ENCODE measurements around the gene CPM. TPM values are rescaled to one million over a fixed set of nuclear protein-coding genes. Genes with fewer than 3 reads are reported as not detected.

Gene CPM
- total RNA-seq, 4 donors from 2014 or later = 30.2 to 51.9 (median 35.0) TPM

DNA sequence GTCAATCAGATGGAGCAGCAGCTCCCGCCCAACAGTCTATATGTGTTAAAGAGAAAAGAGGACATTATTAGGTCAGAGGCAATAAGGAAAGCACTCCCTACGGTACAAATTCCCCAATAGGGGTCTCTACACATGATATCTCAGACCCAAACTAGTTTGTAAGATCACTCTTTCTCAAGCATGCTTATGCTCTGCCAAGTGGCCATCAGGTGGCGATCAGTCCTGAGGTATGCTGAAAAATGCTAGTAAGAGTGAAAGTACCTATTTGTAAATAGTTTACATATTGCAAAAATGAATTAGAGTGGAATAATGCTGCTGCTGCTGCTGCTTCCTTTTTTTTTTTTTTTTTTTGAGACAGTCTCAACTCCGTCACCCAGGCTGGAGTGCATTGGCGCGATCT lies 61.0 kb downstream of the CPM start:
- intact Hi-C loops (cut with DNase I) = no loop called here
- Histone ChIP-seq H3K36me3 (peaks cover 0 to 31% (median 9%) of the 10 kb centered on the region in 4 donors), H3K4me3 (no peak overlapping the region), H3K9me3 (no peaks in the 10 kb centered on the region), H3K27ac (replicated peaks in 1 of 4) (no peak overlapping the region), H3K4me1 (no peaks in the 10 kb centered on the region), H3K27me3 (no peaks in the 10 kb centered on the region)
- no peak for DNase-seq (ENCODE audit: extremely low spot score)
- WGBS = 83% methylated on average over 6 of the region's 6 CpGs
- TF ChIP-seq POLR2AphosphoS5 (IDR thresholded peaks at IDR 0.05) = no peak
- no peak for TF ChIP-seq POLR2A (IDR thresholded peaks at IDR 0.05; ENCODE audit: low read depth)
- TF ChIP-seq, protein P1, sequence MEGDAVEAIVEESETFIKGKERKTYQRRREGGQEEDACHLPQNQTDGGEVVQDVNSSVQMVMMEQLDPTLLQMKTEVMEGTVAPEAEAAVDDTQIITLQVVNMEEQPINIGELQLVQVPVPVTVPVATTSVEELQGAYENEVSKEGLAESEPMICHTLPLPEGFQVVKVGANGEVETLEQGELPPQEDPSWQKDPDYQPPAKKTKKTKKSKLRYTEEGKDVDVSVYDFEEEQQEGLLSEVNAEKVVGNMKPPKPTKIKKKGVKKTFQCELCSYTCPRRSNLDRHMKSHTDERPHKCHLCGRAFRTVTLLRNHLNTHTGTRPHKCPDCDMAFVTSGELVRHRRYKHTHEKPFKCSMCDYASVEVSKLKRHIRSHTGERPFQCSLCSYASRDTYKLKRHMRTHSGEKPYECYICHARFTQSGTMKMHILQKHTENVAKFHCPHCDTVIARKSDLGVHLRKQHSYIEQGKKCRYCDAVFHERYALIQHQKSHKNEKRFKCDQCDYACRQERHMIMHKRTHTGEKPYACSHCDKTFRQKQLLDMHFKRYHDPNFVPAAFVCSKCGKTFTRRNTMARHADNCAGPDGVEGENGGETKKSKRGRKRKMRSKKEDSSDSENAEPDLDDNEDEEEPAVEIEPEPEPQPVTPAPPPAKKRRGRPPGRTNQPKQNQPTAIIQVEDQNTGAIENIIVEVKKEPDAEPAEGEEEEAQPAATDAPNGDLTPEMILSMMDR (IDR thresholded peaks at IDR 0.05) = no peak
- no peak for TF ChIP-seq EP300 (IDR thresholded peaks at IDR 0.05)

DNA sequence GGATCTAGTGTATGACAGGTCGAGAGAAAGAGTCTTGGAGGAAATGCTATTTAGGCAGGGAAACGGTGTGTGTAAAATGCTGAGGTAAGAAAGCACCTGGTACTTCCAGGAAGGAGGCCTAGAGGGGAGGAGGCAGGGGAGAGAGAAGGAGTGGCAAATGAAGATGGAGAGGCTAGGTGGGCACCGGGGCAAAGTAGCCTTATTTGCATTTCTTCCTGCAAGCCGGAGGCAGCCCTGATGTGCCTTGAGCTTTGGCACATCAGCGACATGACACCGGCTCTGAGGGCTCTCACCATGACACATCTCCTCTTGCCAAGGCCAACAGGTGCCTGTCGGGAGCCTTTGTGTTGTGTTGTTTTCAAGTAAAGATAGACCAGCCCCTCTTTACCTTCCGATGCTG lies 61.6 kb downstream of the CPM start:
- H3K4me3 ChIP-seq = no peak overlapping the region
- no peak for DNase-seq (ENCODE audit: extremely low spot score)
- no peaks in the 10 kb centered on the region for H3K9me3 ChIP-seq
- no peak overlapping the region for H3K27ac ChIP-seq (replicated peaks in 1 of 4)
- no peaks in the 10 kb centered on the region for H3K27me3 ChIP-seq
- WGBS = 85% methylated on average over 8 of the region's 8 CpGs
- intact Hi-C loops (cut with DNase I) = no loop called here
- peaks cover 0 to 31% (median 10%) of the 10 kb centered on the region in 4 donors for H3K36me3 ChIP-seq
- no peaks in the 10 kb centered on the region for H3K4me1 ChIP-seq
- TF ChIP-seq, protein P1 (IDR thresholded peaks at IDR 0.05) = no peak
- TF ChIP-seq POLR2AphosphoS5 (IDR thresholded peaks at IDR 0.05) (no peak), EP300 (IDR thresholded peaks at IDR 0.05) (no peak), POLR2A (IDR thresholded peaks at IDR 0.05; ENCODE audit: low read depth) (no peak)

DNA sequence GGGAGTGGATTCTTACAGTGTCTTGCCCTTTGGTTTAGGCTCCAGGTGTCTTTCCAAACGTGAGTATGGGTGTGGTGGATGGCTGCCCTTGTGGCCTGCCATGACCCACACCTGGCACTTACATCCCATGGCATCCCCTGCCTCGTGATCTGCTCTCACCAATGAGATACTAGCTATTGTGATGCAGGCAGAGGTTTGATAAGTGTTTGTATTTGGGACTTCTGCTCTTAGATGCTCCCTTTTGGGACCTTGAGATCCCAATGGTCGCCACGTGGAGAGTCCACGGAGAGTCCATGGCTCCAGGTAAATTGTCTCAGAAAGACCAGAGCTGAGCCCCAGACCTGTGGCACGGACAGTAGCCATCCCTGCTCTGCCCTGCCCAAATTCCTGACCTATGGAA lies 62.5 kb downstream of the CPM start:
- no peaks in the 10 kb centered on the region for H3K27me3 ChIP-seq
- WGBS = 92% methylated on average over 6 of the region's 6 CpGs
- no peak overlapping the region for H3K27ac ChIP-seq (replicated peaks in 1 of 4)
- no peaks in the 10 kb centered on the region for H3K9me3 ChIP-seq
- no peak overlapping the region for H3K4me3 ChIP-seq
- no peak for DNase-seq (ENCODE audit: extremely low spot score)
- no peaks in the 10 kb centered on the region for H3K4me1 ChIP-seq
- H3K36me3 ChIP-seq = peaks cover 0 to 31% (median 11%) of the 10 kb centered on the region in 4 donors
- TF ChIP-seq, protein P1 (IDR thresholded peaks at IDR 0.05) = no peak
- TF ChIP-seq EP300 (IDR thresholded peaks at IDR 0.05) = no peak
- no peak for TF ChIP-seq POLR2A (IDR thresholded peaks at IDR 0.05; ENCODE audit: low read depth)
- no peak for TF ChIP-seq POLR2AphosphoS5 (IDR thresholded peaks at IDR 0.05)
- intact Hi-C loops (cut with DNase I) = no loop called here

DNA sequence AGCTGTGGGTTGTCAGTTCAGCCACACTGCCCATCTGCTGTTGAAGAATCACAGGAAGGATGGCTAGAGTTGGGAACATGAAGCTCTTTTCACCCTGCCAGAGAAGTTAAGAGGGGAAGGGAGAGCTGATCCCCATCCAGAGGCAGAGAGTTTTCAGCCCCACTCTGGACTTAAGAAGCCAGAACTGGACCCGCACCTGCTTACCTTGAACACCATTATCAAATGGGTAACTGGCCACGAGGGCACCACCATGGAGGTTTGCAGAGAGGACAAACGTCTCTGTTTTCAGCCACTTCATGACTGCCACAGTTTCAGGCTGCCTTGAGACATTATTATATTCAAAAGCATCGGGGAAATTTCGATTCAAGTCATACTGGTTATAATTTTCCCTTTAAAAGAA lies 63.0 kb downstream of the CPM start:
- H3K36me3 ChIP-seq = peaks cover 0 to 31% (median 11%) of the 10 kb centered on the region in 4 donors
- H3K27me3 ChIP-seq = no peaks in the 10 kb centered on the region
- DNase-seq (ENCODE audit: extremely low spot score) = no peak
- no peak overlapping the region for H3K27ac ChIP-seq (replicated peaks in 1 of 4)
- H3K4me3 ChIP-seq = no peak overlapping the region
- H3K9me3 ChIP-seq = no peaks in the 10 kb centered on the region
- TF ChIP-seq, protein P1 (IDR thresholded peaks at IDR 0.05) = no peak
- no peaks in the 10 kb centered on the region for H3K4me1 ChIP-seq
- WGBS = 89% methylated on average over 5 of the region's 5 CpGs
- intact Hi-C loops (cut with DNase I) = no loop called here

DNA sequence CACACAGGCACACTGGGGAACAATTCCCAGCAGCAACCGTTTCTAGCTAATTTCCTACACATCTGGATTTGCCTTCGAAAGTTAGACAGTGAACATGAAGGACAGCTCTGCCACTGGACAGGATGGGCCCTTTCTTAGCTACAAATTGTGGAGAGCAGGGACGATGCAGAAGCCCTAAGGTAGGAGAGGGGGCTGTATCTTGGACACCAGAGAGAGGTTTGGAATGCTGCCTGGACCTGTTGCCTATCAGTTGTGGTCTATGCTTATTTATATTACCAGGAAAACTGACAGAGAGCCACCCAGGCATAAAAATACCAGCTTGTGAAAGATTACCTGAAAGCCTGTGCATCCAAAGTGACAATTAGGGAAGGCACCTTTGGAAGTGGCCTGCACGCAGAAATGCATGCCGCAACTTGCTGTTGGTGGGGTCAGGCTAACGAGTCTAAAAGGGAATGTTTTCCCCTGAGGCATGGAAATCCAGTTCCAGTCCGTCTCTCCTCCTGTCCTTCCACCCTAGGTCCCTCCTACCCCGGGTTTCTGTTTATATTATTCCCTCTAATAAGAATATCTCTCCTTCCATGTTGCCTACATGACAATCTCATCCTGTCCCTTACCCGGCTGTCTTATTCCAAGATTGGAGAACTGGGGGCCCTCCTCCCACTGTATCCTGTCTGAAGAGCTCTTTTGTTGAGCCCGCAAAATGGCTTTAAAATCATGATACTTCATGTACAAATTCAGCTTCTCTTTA lies 64.8 kb downstream of the CPM start:
- Histone ChIP-seq H3K36me3 (peaks cover 0 to 31% (median 11%) of the 10 kb centered on the region in 4 donors), H3K27me3 (no peaks in the 10 kb centered on the region), H3K27ac (replicated peaks in 1 of 4) (no peak overlapping the region), H3K4me1 (no peaks in the 10 kb centered on the region), H3K9me3 (no peaks in the 10 kb centered on the region), H3K4me3 (no peak overlapping the region)
- intact Hi-C loops (cut with DNase I) = loop anchor here (5.0 kb wide), 1 partner anchor 204 kb away; no protein-coding TSS in a partner anchor
- WGBS = 83% methylated on average over 10 of the region's 10 CpGs
- no peak for DNase-seq (ENCODE audit: extremely low spot score)
- no peak for TF ChIP-seq POLR2AphosphoS5 (IDR thresholded peaks at IDR 0.05)
- TF ChIP-seq EP300 (IDR thresholded peaks at IDR 0.05) = no peak
- TF ChIP-seq POLR2A (IDR thresholded peaks at IDR 0.05; ENCODE audit: low read depth) = no peak
- TF ChIP-seq, protein P1 (IDR thresholded peaks at IDR 0.05) = no peak
